Left lung (tissue), 10 donors: ENCODE results near the gene MAN1B1. TPM values are rescaled to one million over a fixed set of nuclear protein-coding genes. Genes with fewer than 3 reads are reported as not detected.

Source experiments
- ATAC-seq: fragments of 200-7000 bp; cut with Tn5 transposase; one replicate; pipeline ENCODE4 v1.9.1; 2020; ENCODE audit warnings: moderate library complexity
- DNase-seq, 4 donors: peaks; one replicate each; pipeline ENCODE4 v3.0.0-alpha.2; 2013 to 2020
- H3K27ac ChIP-seq, 2 donors: fragments of 200-600 bp; sonication (generic) in 1 of 2; one replicate each; pipeline versions ENCODE4 v1.5.0 to v1.8.0; 2020 to 2021
- H3K27me3 ChIP-seq, 2 donors: fragments of 200-600 bp; sonication (generic) in 1 of 2; one replicate each; pipeline versions ENCODE4 v1.5.0 to v1.8.0; 2020 to 2021
- H3K36me3 ChIP-seq, 2 donors: fragments of 200-600 bp; sonication (generic) in 1 of 2; one replicate each; pipeline versions ENCODE4 v1.5.0 to v1.8.0; 2020 to 2021
- H3K4me1 ChIP-seq, 2 donors: fragments of 200-600 bp; one replicate each; pipeline ENCODE4 v1.8.0; 2021
- H3K4me3 ChIP-seq, 2 donors: fragments of 200-600 bp; sonication (generic) in 1 of 2; one replicate each; pipeline versions ENCODE4 v1.5.0 to v1.8.0; 2020 to 2021; ENCODE audit warnings: mild to moderate bottlenecking in 1 of 2
- H3K9me3 ChIP-seq, 2 donors: fragments of 200-600 bp; sonication (generic) in 1 of 2; one replicate each; pipeline versions ENCODE4 v1.5.0 to v1.8.0; 2020 to 2021
- intact Hi-C, 2 donors: fragments of 100-400 bp; cut with DNase I; formaldehyde crosslinking; loops; one replicate each; pipeline versions ENCODE4 v1.11.2 to v1.14.2; 2022
- polyA plus RNA-seq, 6 donors: library from polyadenylated mRNA; unstranded; fragments of 120-200 nt; gene quantifications; one replicate each; pipeline ENCODE4 v1.2.1, GENCODE V29; 2013; ENCODE audit not compliant: insufficient read length in 6 of 6
- total RNA-seq, 2 donors: library from RNA; stranded (reverse); fragmentation: NEBNext Ultra II Directional; extraction: Animal tissue kit (Norgen Biotek cat#: 25700); gene quantifications; one replicate each; pipeline ENCODE4 v1.2.1, GENCODE V29; 2021
- TF ChIP-seq, protein P1 (sequence below), 2 donors: fragments of 200-600 bp; sonication (generic) in 1 of 2; IDR thresholded peaks; one replicate each; pipeline versions ENCODE4 v1.5.0 to v1.8.0; 2021; ENCODE audit warnings: antibody characterized with exemption in 2 of 2
- donor health status: DM: no; HTN: yes; CAD: no.
- donor health status: DM: no; HTN: no; CAD: no.

Gene MAN1B1
- total and polyA plus RNA-seq, 8 donors = 51.5 to 74.9 (median 64.8) TPM

GRCh38 chr9:137039611-137040366 lies 47.0 kb upstream of the MAN1B1 start:
- intact Hi-C loops = no loop called here
- no peak for DNase-seq
- Histone ChIP-seq H3K4me3 (no peak overlapping the region), H3K9me3 (no peaks in the 10 kb centered on the region), H3K36me3 (peaks cover 0 to 37% of the 10 kb centered on the region in 2 donors), H3K4me1 (peaks cover 13 to 38% of the 10 kb centered on the region in 2 donors), H3K27me3 (peaks cover 0 to 21% of the 10 kb centered on the region in 2 donors), H3K27ac (no peak overlapping the region)
- ATAC-seq = no peak
- TF ChIP-seq, protein P1, sequence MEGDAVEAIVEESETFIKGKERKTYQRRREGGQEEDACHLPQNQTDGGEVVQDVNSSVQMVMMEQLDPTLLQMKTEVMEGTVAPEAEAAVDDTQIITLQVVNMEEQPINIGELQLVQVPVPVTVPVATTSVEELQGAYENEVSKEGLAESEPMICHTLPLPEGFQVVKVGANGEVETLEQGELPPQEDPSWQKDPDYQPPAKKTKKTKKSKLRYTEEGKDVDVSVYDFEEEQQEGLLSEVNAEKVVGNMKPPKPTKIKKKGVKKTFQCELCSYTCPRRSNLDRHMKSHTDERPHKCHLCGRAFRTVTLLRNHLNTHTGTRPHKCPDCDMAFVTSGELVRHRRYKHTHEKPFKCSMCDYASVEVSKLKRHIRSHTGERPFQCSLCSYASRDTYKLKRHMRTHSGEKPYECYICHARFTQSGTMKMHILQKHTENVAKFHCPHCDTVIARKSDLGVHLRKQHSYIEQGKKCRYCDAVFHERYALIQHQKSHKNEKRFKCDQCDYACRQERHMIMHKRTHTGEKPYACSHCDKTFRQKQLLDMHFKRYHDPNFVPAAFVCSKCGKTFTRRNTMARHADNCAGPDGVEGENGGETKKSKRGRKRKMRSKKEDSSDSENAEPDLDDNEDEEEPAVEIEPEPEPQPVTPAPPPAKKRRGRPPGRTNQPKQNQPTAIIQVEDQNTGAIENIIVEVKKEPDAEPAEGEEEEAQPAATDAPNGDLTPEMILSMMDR (IDR thresholded peaks at IDR 0.05) = no peak

DNA sequence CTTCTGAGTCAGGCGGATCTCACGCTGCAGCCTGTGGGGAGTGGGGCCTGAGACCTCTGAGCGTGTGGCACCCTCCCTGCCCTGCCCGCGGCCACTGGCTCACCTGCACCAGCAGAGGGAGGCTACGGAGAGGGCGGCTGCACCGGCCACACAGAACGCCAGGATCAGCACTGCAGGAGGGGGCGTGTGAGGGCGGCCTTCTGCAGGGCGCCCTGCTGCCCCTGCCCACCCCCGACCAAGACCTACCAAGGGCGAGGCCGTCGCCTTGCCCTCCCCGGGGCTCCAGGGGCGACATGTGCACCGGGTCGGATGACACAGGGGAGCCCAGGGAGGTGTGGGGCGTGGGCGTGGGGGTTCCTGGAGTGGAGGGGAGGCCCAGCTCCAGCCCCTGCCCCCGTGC lies 46.2 kb upstream of the MAN1B1 start:
- Histone ChIP-seq H3K4me3 (peak overlapping the region in 1 of 2 donors; percentile 53), H3K9me3 (no peaks in the 10 kb centered on the region), H3K4me1 (peaks cover 15 to 38% of the 10 kb centered on the region in 2 donors), H3K36me3 (peaks cover 0 to 37% of the 10 kb centered on the region in 2 donors), H3K27me3 (peaks cover 0 to 29% of the 10 kb centered on the region in 2 donors), H3K27ac (peak overlapping the region in 1 of 2 donors; percentile 48)
- no peak for DNase-seq
- TF ChIP-seq, protein P1 (IDR thresholded peaks at IDR 0.05) = no peak
- intact Hi-C loops = no loop called here
- ATAC-seq = no peak

DNA sequence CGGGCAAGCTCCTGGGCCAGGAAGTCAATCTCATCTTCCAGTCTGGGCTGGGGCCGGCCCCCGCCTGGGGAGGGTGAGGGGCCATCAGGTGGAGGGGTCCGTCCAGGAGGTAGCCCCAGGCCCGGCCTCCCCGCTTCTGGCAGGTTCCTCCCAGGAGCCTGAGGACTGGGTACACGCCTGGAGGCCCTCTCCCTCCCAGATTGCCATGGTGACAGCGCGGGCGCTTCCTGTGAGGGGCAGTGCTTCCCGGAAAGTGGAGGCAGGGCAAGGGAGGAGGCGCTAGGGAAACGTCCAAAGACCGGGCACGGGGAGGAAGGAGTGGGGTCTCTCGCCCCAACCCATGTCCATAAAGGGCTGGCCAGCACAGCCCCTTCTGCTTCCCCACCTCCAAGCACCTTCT lies 45.7 kb upstream of the MAN1B1 start:
- Histone ChIP-seq H3K4me3 (peak overlapping the region in 1 of 2 donors; percentile 53), H3K27ac (peak overlapping the region in 1 of 2 donors; percentile 48), H3K36me3 (peaks cover 0 to 37% of the 10 kb centered on the region in 2 donors), H3K9me3 (no peaks in the 10 kb centered on the region), H3K27me3 (peaks cover 0 to 35% of the 10 kb centered on the region in 2 donors), H3K4me1 (peaks cover 16 to 39% of the 10 kb centered on the region in 2 donors)
- TF ChIP-seq, protein P1 (IDR thresholded peaks at IDR 0.05) = no peak
- ATAC-seq = no peak
- intact Hi-C loops = no loop called here
- no peak for DNase-seq

DNA sequence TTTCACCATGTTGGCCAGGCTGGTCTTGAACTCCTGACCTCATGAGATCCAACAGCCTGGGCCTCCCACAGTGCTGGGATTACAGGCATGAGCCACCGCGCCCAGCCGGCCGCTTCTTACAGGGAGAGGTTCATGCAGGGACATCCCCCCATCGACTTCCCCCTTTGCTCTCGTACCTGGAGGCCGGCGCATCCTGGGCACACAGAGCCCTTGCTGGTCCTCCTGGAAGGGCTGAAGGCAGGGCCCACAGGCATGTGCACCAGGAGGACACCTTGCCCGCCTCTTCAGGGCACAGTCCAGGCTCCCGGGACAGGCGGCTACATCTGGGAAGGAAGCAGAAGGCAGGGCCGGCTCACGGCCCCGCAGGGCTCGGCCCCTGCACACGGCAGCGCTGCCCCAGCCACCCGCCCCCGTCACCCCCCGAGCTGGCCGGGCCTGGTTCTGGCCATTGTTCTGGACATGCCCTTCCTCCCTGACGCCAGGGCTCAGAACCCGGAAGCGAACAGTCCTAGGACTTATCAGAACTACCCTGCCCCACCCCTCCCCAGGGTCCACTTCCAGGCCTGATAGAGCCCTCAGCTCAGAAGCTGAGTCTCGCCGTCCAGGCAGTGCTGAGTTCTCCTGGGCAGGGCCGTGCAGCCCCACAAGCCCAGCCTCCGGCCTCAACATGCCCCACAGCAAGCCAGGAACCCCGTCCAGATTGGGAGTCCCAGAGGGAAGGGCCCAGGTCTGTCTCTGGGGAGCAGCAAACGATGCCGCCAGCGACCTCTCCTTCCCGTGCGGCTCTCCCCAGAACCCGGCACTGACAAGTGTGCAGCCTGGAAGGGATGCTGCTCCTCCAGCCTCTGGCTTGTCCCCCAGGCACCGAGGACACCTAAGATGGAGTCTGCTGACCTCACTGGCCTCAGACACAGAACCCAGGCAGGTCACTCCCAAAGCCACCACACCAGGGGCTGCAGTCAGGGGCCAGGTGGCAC lies 43.7 kb upstream of the MAN1B1 start:
- Histone ChIP-seq H3K36me3 (peaks cover 0 to 28% of the 10 kb centered on the region in 2 donors), H3K4me3 (peak overlapping the region in 1 of 2 donors; percentile 53), H3K9me3 (no peaks in the 10 kb centered on the region), H3K27ac (peak overlapping the region; percentile 59 to 62), H3K27me3 (peaks cover 11 to 54% of the 10 kb centered on the region in 2 donors), H3K4me1 (peaks cover 19 to 45% of the 10 kb centered on the region in 2 donors)
- intact Hi-C loops = no loop called here
- ATAC-seq (no peak), DNase-seq (no peak)
- TF ChIP-seq, protein P1 (IDR thresholded peaks at IDR 0.05) = no peak
